Caco-2 (cell line): ENCODE results near the gene STAC2. TPM values are rescaled to one million over a fixed set of nuclear protein-coding genes. Genes with fewer than 3 reads are reported as not detected.

ENCODE experiments used
- BruUV-seq: library from RNA; stranded (reverse); fragments of 400-500 nt; replicated peaks from 2 replicates; lab custom pipeline; 2021; lab: Mats Ljungman, UMichigan
- CTCF ChIA-PET: fragments of 300-600 bp; sonication (Branson Sonifier 250); formaldehyde crosslinking; loops from one replicate; lab custom pipeline; 2022; ENCODE audit warnings: antibody characterized with exemption; lab: Charles Lee
- POLR2A ChIA-PET: fragments of 300-600 bp; sonication (Branson Sonifier 250); formaldehyde crosslinking; loops from one replicate; lab custom pipeline; 2022; ENCODE audit warnings: antibody characterized with exemption; lab: Charles Lee
- DNase-seq, 2 experiments: peaks; one replicate each; pipeline versions ENCODE4 v3.0.0 to v3.0.0-alpha.2; 2020 to 2022
- H3K27me3 ChIP-seq: replicated peaks from 2 replicates; pipeline ENCODE4 v1.6.0; 2011; ENCODE audit warnings: low read length; ENCODE audit not compliant: control insufficient read depth, insufficient read depth
- H3K36me3 ChIP-seq: 2 replicates; pipeline ENCODE4 v1.5.1; 2011; ENCODE audit warnings: low read length; ENCODE audit not compliant: control insufficient read depth, insufficient read depth
- H3K4me1 ChIP-seq: fragments of 250-450 bp; sonication (Bioruptor Pico); 2 replicates; pipeline ENCODE4 v1.5.1; 2020; ENCODE audit warnings: mild to moderate bottlenecking
- H3K4me3 ChIP-seq: 2 replicates; pipeline ENCODE4 v1.5.1; 2011; ENCODE audit warnings: low read depth, mild to moderate bottlenecking, control low read depth, low read length
- H3K9me3 ChIP-seq: fragments of 250-450 bp; sonication (Bioruptor Pico); 2 replicates; pipeline ENCODE4 v1.5.1; 2020; ENCODE audit warnings: mild to moderate bottlenecking, moderate library complexity
- H3K27ac Mint-ChIP-seq: one replicate; pipeline ENCODE4 v1.8.0; 2022; ENCODE audit warnings: mixed read lengths; ENCODE audit not compliant: unreplicated experiment
- H3K27me3 Mint-ChIP-seq: one replicate; pipeline ENCODE4 v1.8.0; 2022; ENCODE audit warnings: mixed read lengths; ENCODE audit not compliant: insufficient read depth, unreplicated experiment
- H3K36me3 Mint-ChIP-seq: one replicate; pipeline ENCODE4 v1.8.0; 2022; ENCODE audit warnings: mild to moderate bottlenecking, mixed read lengths; ENCODE audit not compliant: insufficient read depth, unreplicated experiment
- H3K4me1 Mint-ChIP-seq: one replicate; pipeline ENCODE4 v1.8.0; 2022; ENCODE audit warnings: low read depth, mixed read lengths; ENCODE audit not compliant: unreplicated experiment
- H3K4me3 Mint-ChIP-seq: one replicate; pipeline ENCODE4 v1.8.0; 2022; ENCODE audit warnings: mild to moderate bottlenecking, moderate library complexity, mixed read lengths; ENCODE audit not compliant: unreplicated experiment
- H3K9me3 Mint-ChIP-seq: one replicate; pipeline ENCODE4 v1.8.0; 2022; ENCODE audit warnings: mixed read lengths; ENCODE audit not compliant: unreplicated experiment
- intact Hi-C: fragments of 100-400 bp; cut with micrococcal nuclease; formaldehyde crosslinking; loops from one replicate; pipeline ENCODE4 v1.10.0; 2022; ENCODE audit not compliant: unreplicated experiment
- total RNA-seq: library from RNA; stranded (reverse); gene quantifications from 2 replicates; pipeline ENCODE4 v1.2.3, GENCODE V29; 2022
- TF ChIP-seq, protein P1 (sequence below), 2 experiments: fragments of 200-600 bp in 1 of 2; IDR thresholded peaks; 1 replicate in 1 of 2; 2 replicates in 1 of 2; pipeline versions ENCODE4 v1.5.1 to v1.8.0; 2011 to 2022; ENCODE audit warnings: antibody characterized with exemption in 1 of 2, control low read depth in 1 of 2, inconsistent platforms in 1 of 2, low read depth in 1 of 2, low read length in 1 of 2, mild to moderate bottlenecking in 1 of 2, moderate library complexity in 1 of 2; ENCODE audit not compliant: insufficient read depth in 1 of 2, severe bottlenecking in 1 of 2, unreplicated experiment in 1 of 2

Gene STAC2
- total RNA-seq, 1 experiment from 2014 or later: 0.09 TPM

GRCh38 chr17:39231591-39232551 lies 6.1 kb upstream of the STAC2 start:
- Histone ChIP-seq H3K27me3 (peaks cover 2% of the 10 kb centered on the region), H3K4me1 (no peaks in the 10 kb centered on the region), H3K4me3 (no peak overlapping the region), H3K9me3 (no peaks in the 10 kb centered on the region), H3K36me3 (no peaks in the 10 kb centered on the region)
- BruUV-seq: no TSS peak
- Mint-ChIP-seq H3K27ac (no peak overlapping the region), H3K4me3 (no peak overlapping the region), H3K36me3 (no peaks in the 10 kb centered on the region), H3K9me3 (no peaks in the 10 kb centered on the region), H3K4me1 (no peaks in the 10 kb centered on the region), H3K27me3 (peaks cover 7% of the 10 kb centered on the region)
- DNase-seq: peak in 1 of 2 experiments; percentile 50
- intact Hi-C loops: loop anchor here (1.0 kb wide), 1 partner anchor 25 kb away; no protein-coding TSS in a partner anchor
- POLR2A ChIA-PET: no interaction called here
- TF ChIP-seq, protein P1, sequence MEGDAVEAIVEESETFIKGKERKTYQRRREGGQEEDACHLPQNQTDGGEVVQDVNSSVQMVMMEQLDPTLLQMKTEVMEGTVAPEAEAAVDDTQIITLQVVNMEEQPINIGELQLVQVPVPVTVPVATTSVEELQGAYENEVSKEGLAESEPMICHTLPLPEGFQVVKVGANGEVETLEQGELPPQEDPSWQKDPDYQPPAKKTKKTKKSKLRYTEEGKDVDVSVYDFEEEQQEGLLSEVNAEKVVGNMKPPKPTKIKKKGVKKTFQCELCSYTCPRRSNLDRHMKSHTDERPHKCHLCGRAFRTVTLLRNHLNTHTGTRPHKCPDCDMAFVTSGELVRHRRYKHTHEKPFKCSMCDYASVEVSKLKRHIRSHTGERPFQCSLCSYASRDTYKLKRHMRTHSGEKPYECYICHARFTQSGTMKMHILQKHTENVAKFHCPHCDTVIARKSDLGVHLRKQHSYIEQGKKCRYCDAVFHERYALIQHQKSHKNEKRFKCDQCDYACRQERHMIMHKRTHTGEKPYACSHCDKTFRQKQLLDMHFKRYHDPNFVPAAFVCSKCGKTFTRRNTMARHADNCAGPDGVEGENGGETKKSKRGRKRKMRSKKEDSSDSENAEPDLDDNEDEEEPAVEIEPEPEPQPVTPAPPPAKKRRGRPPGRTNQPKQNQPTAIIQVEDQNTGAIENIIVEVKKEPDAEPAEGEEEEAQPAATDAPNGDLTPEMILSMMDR (IDR thresholded peaks at IDR 0.05; ENCODE audit: insufficient read depth in 1 of 2, low read depth in 1 of 2, low read length in 1 of 2, severe bottlenecking in 1 of 2, unreplicated experiment in 1 of 2): peak; percentile 23 to 65
- CTCF ChIA-PET: interaction anchor here (0.5 to 3.4 kb wide), 8 partner anchors 13 to 265 kb away, joined by 3 to 16 read pairs (median 3); partner anchors contain the start of gene FBXO47

DNA sequence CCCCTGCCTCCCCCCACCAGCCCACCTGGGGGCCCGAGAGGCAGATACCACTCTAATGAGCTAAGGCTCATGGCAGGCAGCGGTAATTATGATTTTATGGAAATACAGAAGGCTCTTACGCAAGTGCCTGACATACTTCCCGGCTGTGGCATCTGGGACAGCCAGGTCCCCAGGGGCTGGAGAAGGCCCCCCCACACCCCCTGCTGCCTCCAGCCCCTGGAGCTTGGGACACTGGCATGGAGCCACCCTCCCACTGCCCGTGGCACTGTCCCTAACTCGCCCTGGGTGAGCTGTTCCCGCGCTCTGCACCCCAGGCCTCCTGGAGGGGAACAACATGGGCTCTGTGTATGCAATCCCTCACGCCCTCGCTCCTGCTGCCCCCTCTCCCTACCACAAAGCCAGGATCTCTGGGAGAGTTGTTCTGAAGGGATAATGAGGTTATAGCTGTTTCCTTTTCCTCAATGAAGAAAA lies 5.4 kb upstream of the STAC2 start:
- no peaks in the 10 kb centered on the region for H3K36me3 Mint-ChIP-seq
- H3K27ac Mint-ChIP-seq: no peak overlapping the region
- ChIA-PET CTCF (interaction anchor here (0.5 to 3.4 kb wide), 4 partner anchors 14 to 313 kb away, joined by 3 to 16 read pairs (median 9); no protein-coding TSS in a partner anchor), POLR2A (interaction anchor here (0.8 kb wide), 1 partner anchor 31 kb away, joined by 4 read pairs; the partner anchor contains the start of gene RPL19)
- no peak overlapping the region for H3K4me3 Mint-ChIP-seq
- peaks cover 2% of the 10 kb centered on the region for H3K27me3 ChIP-seq
- H3K4me3 ChIP-seq: no peak overlapping the region
- no peaks in the 10 kb centered on the region for H3K9me3 Mint-ChIP-seq
- no TSS peak for BruUV-seq
- H3K9me3 ChIP-seq: no peaks in the 10 kb centered on the region
- TF ChIP-seq, protein P1 (IDR thresholded peaks at IDR 0.05; ENCODE audit: insufficient read depth in 1 of 2, low read depth in 1 of 2, low read length in 1 of 2, severe bottlenecking in 1 of 2, unreplicated experiment in 1 of 2): no peak
- no peak for DNase-seq
- H3K27me3 Mint-ChIP-seq: peaks cover 7% of the 10 kb centered on the region
- H3K4me1 Mint-ChIP-seq: no peaks in the 10 kb centered on the region
- no peaks in the 10 kb centered on the region for H3K4me1 ChIP-seq
- intact Hi-C loops: no loop called here
- H3K36me3 ChIP-seq: no peaks in the 10 kb centered on the region

DNA sequence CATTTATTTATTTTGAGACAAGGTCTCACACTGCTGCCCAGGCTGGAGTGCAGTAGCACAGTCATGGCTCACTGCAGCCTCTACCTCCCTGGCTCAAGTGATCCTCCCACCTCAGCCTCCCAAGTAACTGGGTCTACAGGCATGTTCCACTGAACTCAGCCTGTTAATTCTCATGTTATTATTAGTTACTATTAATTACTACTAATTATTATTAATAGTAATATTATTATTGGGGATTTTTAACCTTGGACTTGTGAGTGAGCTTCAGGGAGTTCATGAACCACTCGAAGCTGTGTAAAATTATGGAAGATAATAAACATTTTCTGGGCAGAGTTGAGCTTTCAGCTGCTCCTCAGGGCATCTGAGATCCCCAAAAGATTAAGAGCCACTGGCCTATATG lies 4.6 kb upstream of the STAC2 start:
- POLR2A ChIA-PET: interaction anchor here (0.6 to 0.8 kb wide), 2 partner anchors 30 to 184 kb away, joined by 4 to 5 read pairs; partner anchors contain the start of gene RPL19
- no peak overlapping the region for H3K4me3 Mint-ChIP-seq

More for the DNA sequence above, 4.6 kb upstream of the STAC2 start:
- no peaks in the 10 kb centered on the region for H3K9me3 Mint-ChIP-seq
- no peaks in the 10 kb centered on the region for H3K9me3 ChIP-seq
- CTCF ChIA-PET: interaction anchor here (0.5 to 3.4 kb wide), 2 partner anchors 15 to 313 kb away, joined by 3 to 16 read pairs; no protein-coding TSS in a partner anchor
- no peaks in the 10 kb centered on the region for H3K4me1 Mint-ChIP-seq
- no peaks in the 10 kb centered on the region for H3K36me3 ChIP-seq
- H3K4me1 ChIP-seq: no peaks in the 10 kb centered on the region
- no TSS peak for BruUV-seq
- no peak for DNase-seq
- no peak overlapping the region for H3K4me3 ChIP-seq
- peaks cover 7% of the 10 kb centered on the region for H3K27me3 Mint-ChIP-seq
- H3K27ac Mint-ChIP-seq: no peak overlapping the region
- no peaks in the 10 kb centered on the region for H3K36me3 Mint-ChIP-seq
- intact Hi-C loops: no loop called here
- peaks cover 2% of the 10 kb centered on the region for H3K27me3 ChIP-seq
- TF ChIP-seq, protein P1 (IDR thresholded peaks at IDR 0.05; ENCODE audit: insufficient read depth in 1 of 2, low read depth in 1 of 2, low read length in 1 of 2, severe bottlenecking in 1 of 2, unreplicated experiment in 1 of 2): no peak
